ENCODE data around the gene WNT1.

DNA sequence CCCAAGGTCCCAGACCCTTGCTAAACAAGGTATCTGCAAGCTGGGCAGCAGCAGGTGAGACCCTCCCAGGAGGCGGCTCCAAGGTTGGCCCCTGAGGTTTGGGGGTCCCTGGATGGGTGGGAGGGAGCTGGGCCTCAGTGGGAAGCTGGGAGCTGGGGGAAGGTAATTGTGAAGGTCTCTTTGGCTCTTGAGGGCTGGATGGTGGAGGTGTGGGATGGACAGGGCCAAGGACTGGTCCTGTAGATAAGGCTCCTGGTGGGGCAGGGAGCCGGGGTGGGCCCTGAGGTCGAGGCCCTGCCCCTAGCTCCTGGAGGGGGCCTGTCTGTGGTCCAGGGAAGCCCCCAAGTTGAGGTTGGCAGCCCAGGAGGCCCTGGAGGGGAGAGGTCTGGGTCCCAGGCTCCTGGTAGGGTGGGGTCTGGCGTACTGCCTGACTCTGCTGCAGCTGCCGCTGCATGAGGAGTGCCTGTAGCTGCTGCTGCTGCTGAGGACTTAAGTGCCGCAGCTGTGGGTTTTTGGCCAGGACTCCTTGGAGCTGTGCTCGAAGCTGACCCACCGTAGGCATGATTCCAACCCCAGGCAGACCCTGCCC is 53.5 kb downstream of the WNT1 start:
- no peak for TF ChIP-seq EZH2 (IDR thresholded peaks at IDR 0.05; ENCODE audit: borderline replicate concordance, low read length)
- TF ChIP-seq, protein P1, sequence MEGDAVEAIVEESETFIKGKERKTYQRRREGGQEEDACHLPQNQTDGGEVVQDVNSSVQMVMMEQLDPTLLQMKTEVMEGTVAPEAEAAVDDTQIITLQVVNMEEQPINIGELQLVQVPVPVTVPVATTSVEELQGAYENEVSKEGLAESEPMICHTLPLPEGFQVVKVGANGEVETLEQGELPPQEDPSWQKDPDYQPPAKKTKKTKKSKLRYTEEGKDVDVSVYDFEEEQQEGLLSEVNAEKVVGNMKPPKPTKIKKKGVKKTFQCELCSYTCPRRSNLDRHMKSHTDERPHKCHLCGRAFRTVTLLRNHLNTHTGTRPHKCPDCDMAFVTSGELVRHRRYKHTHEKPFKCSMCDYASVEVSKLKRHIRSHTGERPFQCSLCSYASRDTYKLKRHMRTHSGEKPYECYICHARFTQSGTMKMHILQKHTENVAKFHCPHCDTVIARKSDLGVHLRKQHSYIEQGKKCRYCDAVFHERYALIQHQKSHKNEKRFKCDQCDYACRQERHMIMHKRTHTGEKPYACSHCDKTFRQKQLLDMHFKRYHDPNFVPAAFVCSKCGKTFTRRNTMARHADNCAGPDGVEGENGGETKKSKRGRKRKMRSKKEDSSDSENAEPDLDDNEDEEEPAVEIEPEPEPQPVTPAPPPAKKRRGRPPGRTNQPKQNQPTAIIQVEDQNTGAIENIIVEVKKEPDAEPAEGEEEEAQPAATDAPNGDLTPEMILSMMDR (IDR thresholded peaks at IDR 0.05; ENCODE audit: low read length), result no peak
